Measurements from ENCODE around the gene ZNF273.

DNA sequence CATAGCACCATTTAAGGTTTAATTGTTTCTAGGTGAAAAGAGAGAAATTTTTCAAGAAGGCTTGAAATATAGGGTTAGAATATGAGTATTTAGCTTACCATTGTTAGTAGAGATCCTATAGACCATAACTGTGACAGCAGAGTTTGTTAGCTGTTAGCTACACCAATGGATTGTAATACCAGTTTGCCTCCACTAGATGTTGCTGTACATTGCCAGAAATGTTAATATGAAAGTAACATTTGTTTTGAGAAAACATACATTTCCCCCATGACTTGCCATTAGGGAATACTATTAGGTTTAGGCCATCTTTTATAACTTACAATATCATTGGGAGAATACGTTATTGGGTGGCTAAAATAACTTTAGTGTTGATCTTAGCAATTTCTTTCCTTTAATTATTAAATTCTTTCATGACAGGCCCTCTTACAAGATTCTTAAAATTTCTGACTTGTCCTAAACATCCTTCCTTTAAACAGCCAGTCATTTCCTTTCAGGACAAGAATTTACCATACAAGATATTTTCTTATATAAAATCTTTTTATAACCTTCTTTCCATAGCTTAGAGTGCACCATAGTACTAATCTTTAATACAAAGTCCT lies 48.3 kb downstream of the ZNF273 start:
- TF ChIP-seq CTCF (IDR thresholded peaks at IDR 0.05; ENCODE audit: low read depth, low read length) (peak; percentile 75), EZH2phosphoT487 (IDR thresholded peaks at IDR 0.05; ENCODE audit: low read depth) (no peak)
